GDM1 (cell line): ENCODE measurements around the gene UBIAD1.

Experiments used
- DNase-seq: peaks from one replicate; lab custom pipeline; 2025; lab: John Stamatoyannopoulos, UW

The UBIAD1 gene

DNA sequence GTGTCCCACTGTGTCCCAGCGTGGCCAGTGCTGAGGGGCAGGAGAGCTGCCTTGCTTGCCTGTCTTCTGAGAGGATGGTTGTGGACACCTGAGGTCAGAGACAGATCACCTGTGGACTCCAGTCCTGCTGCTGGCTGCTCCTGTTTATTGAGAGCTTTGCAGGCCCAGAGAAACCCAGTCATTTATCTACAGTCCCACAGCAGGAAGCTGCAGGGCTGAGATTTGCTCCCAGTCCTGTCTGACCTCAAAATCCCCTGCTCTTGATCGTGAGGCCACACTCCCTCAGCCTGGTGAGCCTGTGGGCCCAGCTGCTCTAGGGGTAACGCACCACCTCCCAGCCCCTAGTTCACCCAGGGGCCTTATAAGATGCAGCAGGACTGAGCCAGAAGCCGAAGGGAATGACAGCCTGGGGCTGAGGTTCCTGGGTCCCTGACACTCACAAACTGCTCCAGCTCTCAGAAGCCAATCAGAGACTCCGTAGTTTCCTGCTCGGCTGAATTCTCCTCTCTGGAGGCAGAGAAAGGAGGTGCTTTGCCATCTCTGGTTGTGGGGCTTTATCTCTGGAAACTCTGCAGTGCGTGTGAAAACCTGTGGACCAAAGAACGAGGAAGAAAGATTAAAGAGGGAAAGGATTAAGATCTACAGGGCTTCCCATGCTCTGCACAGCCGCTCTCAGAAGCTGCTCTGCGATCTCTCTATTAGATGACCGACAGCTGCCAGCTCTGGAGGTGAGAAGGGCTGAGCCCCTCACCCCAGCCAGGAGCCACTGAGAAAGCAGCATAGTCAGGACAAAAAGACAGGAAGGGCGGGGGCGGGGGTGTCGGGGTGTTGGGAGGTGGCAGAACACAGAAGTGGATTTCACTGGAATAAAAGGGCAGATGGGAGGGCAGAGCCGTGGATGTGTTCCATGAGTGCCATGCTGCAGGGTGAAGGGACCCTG is 39.1 kb downstream of the UBIAD1 start:
- DNase-seq = no peak

DNA sequence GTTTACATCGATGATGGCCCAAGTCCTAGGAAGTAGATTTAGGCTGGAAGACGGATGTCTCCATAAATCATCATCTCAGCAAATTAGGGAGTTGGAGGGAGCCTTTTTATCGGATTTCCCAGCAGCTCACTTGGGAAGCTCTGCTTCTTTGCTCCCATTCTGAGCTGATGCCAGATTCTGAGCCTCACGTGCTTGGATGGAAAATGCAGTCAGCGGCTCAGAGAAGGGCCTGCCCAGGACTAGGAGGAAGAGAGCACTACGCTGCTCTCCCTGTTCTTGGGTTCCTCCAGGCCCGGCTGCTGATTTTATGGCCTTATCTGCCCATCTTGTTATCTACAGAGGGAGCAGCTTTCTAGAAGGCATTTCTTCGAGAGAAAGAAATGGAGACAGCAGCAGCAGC is 42.0 kb downstream of the UBIAD1 start:
- no peak for DNase-seq

DNA sequence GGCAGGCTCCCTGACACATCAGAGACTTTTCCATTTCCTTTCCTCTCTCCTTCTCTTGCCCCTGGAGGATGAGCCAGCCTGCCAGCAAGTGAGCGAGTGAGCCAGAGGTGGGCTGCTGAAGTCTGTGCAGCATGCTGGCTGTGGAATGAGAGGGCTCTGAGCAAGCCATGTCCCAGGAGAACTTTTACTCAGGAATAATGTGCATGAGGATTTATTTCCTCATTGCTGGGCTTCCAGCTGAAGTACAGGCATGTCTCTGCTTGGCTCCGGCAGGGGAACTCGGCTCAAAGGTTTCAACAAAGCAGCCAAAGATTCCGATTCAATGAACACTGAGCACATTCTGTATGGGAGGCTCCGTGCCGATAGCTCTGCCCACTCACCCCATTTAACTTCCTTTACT is 43.7 kb downstream of the UBIAD1 start:
- no peak for DNase-seq

DNA sequence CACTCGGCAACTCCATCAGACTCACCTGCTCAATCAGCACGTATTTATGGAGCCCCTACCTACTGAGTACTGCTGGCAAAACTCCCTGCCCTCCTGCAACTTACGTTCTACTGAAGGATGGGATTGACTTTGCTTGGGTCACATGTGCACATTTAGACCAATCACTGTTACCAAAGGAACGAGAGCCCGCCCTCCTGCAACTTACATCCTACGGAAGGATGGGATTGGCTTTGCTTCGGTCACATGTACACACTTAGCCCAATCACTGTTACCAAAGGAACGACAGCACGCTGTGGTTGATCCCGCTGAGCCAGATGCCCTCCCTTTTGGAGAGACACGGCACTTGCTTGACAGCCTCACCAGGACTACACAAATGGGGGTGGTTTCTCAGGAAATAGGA is 46.0 kb downstream of the UBIAD1 start:
- DNase-seq = no peak

DNA sequence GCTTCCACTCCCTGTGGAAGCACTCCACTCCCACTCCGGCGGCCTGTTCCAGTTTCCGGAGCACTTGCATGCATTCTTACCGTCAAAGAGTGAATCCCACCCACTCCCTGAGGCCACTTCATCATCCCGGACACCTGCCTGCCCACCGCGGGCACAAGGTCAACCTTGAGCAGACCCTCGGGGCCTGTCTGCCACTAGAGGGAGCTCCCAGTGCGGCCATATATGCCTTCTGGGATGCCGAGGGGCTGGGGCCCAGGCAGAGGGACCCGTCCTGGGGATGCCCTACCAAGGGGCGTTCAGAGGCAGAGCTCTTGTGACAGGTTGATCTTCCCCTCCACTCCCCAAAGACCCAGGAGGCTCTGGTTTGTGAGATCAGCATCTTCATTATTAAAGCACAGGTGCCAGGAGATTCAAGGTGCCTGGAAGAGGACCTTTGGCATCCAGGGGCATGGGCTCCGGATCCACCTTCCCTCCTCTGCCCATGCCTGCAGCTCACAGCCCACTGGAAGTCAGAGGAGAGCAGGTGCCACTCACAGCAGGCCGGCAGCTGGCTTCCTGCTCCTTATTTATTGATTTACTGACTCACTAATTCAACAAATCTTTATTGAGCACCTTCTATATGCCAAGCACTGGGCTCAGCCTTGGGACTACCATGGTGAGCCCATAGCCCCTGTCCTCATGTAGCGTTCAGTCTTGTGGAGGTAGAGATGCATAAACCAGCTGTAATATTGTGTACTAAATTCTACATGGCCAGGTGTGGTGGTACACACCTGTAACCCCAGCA is 47.3 kb downstream of the UBIAD1 start:
- no peak for DNase-seq

DNA sequence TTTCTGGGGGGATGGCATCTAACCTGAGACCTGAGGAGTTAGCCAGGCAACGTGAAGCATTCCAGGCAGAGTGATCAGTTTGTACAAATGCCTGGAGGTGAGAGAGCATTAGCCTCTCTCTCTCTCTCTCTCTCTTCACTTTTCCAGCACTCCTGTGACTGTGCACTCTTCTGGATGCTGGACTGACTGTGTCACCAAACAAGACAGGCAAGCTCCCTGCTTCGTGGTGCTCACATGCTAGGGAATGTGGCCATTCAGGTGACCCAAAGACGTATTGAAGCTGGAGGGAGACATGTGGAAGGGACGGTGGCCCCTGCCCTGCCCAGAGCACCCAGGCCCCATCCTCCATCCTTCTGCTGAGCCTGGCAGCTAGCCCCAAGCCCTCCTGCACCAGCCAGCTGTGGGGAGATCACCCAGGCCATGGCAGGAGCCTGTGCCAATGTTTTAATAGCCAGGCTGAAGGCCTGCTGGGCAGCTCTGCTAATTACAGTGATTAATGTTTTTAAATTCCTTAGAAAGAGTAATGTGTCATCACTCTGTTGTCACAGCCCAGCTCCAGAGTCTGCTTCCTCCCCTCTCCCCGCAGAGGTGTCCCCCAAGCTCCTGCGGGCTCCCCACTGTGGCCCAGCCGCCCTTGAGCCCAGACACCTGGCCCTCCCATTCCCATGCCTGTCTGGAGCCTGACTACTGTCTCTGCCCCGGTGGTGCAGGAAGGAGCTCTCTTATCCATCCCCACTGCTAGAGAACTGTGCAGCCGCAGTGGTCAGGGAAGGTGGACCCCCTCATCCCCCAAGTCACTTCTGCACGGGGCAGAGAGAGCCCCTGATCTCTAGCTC is 48.9 kb downstream of the UBIAD1 start:
- DNase-seq = no peak

DNA sequence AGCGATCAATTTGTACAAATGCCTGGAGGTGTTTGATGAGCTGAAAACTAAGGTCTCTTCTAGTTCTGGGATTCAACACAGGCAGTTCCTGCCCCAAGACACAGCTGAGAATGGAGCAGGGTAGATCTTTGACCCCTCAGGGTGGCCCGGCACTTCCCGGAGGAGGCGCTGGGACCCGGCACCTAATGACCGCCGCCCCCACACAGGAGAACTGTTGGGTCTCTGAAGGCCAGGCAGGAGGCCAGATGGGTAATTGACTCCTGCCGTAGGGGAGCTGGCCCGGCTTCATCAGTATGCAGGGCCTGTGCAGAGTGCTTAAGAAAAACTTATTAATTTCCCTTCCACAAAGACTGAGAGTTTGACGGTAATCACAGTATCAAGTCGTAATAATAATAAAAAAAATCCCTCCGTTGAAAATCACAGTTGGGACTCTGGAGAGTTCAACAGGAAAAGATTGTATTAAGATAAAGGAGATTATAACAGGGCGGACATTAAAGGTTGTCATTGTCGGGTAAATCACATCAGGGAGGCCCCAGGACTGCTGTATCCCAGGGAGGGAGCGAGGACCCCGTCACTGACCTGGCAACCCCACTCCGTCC is 51.7 kb downstream of the UBIAD1 start:
- DNase-seq = no peak

DNA sequence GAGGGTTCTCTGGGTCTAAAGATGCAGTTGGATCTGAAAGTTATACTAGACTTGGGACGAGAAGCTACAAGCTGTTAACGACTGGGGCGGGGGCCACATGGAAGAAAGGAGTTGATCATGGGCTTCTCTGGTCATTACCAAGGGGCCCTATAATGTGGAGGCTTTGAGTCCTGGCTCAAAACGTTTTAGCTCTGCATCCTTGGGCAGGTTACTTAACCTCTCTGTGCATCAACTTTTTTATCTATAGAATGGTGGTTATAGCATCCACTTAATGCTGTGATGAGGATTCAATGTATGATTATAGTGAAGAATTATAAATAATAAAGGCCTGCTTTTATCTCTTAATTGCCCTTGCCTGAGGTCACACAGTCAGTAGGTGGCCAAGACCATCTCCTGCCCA is 53.1 kb downstream of the UBIAD1 start:
- no peak for DNase-seq

DNA sequence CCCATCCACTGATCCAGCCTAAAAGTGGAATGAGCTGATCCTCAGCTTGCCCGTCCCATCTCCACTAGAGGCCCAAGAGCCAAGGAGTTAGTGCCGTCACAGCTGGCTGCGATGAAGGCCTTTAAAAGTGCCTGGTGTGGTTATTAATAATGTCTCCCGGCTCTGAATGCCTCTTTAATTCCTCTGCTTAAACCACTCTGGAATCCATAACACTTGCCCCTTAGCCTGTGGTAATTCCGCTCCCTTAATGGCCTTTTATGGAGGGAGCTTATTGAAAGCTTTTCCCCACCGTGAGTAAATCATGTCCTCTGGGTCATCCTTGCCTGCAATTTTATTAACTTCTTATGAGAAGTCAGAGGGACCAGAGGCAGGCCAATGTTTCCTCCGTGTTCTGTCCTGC is 55.4 kb downstream of the UBIAD1 start:
- no peak for DNase-seq

DNA sequence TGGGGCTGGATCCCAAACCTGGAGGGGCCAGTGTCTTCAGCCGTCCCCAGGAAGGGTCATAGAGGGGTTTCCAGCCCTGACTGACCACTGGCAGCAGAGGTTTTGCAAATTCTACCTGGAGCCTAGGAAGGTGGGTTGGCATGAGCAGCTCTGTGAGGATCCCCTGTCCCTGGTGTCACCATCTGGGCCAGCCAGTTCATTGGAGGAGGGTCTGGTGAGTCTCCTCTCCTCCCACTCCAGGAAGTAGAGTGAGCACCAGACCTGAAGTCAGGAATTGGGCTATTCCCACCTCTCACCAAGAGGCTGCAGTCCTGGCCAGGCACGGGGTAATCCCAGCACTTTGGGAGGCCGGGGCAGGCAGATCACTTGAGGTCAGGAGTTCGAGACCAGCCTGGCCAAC is 57.4 kb downstream of the UBIAD1 start:
- no peak for DNase-seq

DNA sequence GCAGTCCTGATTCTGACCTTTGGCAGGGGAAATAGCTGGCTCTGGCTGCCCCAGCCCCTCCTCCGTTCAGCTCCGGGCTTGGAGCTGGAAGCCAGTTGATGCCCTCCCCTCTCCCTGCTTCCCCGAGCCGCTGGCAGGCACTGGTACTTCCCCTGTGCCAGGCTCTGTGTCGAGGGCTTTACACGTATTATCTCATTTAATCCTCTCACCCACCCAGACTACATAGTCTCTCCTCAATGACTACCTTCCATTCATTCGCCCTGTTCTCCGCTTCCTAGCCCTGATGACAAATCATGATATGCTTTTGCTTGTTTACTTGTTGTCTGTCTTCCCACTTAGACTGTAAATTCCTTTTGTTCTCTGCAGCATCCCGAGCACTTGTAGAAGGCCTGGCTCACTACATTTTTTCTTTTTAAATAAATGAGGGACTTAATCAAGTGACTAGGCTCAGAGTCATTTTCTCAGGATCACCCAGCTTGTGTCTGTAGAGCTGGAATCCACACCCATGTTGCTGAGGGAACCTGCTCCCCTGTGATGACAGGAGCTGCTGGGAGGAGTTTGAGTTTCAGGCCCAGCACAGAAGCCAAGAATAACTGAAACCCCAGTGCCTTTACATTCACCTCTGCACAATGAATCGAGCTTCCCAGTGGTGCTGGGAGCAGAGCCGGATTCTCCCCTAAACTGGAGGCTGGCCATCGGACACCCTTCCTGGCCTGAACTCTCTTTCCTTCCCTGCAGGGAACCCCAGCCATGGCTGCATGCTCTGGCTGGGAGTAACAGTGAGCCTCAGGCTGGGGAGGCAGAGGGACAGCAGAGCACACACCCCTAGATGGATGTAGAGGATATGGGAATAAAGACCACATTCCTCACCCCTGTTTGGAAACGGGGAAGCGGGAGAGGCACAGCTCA is 58.3 kb downstream of the UBIAD1 start:
- no peak for DNase-seq

DNA sequence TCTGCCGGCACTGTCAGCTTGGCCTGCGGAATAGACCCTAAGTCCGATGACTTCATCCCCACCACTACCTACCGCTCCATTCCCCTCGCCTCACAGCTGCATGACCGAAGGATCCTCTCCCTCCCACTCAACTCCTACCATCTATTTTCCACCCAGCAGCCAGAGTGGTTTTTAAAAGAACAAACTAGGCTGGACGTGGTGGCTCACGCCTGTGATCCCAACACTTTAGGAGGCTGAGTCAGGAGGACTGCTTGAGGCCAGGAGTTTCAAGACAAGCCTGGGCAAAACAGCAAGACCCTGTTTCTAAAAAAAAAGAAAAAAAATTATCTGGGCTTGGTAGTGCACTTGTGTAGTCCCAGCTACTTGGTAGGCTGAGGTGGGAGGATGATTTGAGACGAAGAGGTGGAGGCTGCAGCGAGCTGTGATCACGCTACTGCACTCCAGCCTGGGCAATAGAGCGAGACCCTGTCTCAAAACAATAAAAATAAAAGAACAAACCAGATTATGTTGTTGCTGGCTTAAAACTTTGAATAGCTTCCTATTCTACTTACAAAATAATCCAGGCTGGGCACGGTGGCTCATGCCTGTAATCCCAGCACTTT is 59.0 kb downstream of the UBIAD1 start:
- no peak for DNase-seq

DNA sequence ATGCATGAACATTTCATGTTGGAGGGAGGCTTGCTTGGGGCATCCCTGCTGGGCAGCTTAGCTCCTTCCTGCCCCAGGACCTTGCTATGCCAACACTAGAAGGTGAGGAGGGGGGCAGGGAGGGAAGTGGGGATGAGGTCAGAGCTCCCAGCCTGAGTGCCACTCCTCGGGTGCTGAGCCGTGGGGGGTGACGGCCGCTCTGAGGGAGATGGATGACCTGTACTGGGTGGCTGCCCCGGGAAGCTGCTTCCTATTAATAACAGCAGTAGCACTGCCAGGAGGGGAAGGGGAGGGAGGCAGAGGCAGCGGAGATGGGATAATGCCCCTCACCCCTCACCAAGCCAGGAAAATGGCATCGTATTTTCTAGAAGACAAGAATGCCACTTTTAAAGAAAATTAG is 60.6 kb downstream of the UBIAD1 start:
- DNase-seq = no peak

DNA sequence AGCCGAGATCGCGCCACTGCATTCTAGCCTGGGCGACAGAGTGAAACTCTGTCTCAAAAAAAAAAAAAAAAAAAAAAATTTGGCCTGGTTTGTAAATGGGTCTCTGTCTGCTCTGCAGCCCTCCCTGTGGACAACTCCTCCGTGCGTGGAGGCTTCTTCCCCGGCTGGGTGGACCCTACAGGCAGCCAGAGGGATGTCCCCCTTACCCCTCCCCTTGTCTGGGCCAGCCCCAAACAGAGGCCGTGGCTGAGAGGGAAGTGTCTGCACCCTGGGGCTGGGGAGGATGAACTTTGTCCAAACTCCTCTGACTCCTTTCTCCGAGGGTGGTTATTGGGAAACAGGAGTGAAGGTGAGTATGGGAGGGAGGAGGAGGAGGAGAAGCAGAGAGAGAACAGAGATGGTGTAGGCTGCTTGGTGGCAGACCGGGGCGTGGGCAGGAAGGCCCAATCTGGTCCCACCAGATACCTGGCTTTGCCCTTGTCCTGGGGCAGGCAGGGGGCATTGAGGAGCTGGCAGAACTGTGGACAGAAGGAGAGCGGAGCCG is 61.3 kb downstream of the UBIAD1 start:
- no peak for DNase-seq

DNA sequence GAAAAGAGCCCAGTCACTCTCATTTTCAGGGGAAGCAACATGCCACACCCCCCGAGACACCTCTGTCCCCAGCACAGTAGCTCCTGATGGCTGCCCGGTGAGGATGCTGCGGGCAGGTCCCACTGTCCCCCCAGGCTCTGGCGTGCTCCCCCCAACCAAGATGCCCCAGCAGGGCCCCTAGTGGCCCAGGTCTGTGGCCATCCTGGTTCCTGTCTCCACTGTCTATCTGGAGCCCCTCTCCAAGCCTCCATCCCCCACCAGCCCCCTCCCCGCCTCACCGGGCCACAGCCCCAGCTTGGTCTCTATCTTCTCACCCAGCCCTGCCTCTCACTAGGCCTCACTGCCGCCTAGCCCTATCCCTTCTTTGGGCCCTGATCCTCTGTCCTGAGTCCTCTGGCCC is 61.8 kb downstream of the UBIAD1 start:
- DNase-seq = no peak

DNA sequence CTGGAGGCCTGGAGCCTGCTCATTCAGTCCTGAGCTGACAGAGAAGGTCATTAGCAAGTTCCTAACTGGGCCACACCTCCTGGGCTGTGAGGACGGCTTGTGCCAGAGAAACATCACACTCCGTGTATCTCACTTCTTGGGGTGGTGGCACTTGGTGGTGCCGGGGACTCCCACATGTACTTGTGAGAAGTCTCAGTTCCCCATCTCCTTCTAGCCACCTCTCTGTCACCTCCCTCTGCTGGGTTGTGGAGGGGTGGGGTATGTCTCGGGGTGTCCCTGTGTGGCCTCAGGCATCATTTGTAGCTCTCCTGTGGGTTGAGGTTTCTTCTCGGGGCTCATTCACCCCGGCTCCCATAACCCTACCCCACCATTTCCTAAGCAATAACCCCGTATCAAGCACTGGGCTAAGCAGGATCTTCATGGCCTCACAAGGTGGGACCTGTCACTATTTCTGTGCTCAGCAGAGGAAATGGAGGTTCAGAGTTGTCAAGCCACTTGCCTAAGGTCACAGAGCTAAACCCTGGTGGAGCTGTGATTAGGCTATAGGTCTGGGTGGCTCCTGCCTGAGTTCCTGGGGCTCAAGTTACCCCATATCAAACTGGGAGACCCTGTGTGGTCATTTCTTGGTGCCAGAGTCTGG is 62.5 kb downstream of the UBIAD1 start:
- no peak for DNase-seq

DNA sequence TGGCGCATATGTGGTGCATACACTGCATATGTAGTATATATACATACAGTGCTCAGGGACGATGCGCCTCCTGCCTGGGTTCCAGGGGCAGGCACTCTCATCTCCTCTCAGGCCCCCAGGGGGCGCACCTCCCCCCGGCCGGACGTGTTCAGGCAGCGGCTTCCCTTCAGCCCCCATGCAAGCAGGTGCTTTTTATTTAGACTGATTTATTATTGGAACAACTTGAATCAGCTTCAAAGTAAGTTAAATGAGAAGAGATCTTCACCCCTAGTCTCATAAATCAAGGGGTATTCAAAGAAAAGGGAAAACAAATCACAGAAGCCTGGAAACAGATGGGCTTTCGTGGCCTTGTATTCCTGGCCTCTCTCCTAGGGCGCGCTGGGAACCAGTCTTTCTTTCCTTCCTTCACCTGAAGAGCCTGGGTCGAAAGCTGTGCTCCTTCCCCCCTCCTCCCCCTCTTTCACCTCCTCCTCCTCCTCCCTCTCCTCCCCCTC is 64.6 kb downstream of the UBIAD1 start:
- peak; percentile 42 for DNase-seq
